ENCODE results near the gene CXADR.
A peak's percentile ranks its signal among the peaks of the same experiment; 100 is the strongest.

Gene CXADR

DNA sequence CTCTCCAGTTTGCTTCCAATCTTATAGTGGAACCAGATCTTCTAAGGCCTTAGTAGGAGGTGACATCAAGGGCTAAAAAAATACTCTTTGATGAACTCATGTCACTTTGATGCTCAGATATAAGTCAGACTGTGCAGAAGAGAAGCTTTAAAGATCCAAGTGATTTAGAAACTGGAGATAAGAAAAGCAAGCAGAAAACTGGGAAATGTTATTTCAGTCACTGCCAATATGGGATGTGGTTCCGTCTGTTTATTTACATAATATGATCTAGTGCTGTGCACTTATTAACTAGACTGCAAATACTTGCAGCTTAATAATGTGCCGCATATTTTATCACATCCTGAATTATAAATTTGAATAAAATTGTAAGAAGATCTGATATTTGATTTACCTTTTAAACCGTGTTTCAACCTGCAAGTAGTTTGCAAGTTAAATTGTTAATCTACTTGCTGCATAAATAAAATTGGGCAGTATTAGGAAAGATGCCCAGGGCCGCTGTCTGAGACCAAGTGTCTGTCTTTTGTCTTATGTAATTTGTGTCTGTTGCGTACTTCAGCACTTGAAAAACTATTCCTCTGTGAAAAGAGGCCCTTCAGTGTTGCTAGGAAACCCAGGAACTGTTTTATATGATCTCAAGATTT lies 29.6 kb downstream of the CXADR start:
- DNase-seq (ENCODE audit: low read depth) = peak; percentile 49

DNA sequence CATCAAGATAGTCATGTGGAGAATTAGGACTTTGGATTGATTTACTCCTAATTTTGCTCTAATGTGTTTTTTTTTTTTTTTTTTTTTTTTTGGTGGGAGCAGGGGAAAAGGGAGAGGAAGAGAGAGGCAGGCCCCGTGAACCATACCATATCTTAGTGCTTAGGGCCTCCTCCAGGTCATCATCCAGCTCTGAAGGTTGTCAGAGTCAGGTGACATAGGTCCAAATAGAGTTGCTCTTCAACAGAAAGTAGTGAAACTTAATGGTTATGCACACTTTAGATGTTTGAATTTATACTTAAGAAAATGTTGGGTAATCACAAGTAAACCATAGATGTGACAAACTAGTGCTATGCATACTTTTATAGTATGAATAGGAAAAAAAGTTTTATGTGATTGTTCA lies 32.2 kb downstream of the CXADR start:
- DNase-seq (ENCODE audit: low read depth) = no peak

DNA sequence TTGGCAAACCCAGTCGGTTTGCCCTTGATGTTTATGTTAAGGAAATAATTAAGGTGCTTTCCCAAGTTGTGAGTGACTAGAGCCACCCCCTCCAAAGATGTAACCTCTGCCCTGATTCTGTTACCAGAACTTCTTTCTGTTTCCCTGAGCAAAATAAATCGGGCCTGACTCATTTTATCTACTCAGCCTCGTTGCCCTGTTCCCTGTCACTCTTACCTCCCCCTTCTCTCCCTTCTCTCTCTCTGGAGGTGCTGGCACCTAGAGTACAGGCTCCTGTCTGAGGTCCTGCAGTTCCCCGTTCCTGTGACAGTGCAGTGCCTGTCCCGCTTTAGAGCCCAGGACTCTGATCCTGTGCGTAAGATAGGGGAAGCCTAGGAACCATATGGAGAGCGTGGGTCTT lies 35.4 kb downstream of the CXADR start:
- peak; percentile 73 for DNase-seq (ENCODE audit: low read depth)

DNA sequence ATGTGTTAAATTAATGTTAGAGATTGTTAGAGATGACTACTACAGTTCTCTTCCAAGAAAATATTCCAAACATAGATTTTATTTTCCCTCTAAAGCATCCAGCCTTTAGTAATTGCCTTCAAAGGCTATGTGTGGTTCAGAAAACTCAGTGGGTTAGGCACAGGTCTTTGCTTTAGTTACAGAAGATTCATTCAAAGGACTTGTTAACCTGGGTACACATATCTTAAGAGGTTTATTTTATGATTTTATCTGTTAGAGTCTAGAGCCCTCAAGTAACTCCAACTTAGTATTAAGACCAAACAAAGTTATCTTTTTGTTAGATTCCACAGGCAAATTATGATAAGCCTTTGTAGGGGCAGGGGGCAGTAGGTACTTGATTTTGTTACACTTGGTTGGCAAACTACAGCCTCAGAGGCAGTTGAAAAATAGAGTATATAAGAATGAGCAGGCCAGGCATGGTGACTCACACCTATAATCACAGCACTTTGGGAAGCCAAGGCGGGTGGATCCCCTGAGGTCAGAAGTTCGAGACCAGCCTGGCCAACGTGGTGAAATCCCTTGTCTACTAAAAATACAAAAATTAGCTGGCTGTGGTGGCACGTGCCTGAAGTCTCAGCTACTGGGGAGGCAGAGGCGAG lies 37.9 kb downstream of the CXADR start:
- peak; percentile 47 for DNase-seq (ENCODE audit: low read depth)

DNA sequence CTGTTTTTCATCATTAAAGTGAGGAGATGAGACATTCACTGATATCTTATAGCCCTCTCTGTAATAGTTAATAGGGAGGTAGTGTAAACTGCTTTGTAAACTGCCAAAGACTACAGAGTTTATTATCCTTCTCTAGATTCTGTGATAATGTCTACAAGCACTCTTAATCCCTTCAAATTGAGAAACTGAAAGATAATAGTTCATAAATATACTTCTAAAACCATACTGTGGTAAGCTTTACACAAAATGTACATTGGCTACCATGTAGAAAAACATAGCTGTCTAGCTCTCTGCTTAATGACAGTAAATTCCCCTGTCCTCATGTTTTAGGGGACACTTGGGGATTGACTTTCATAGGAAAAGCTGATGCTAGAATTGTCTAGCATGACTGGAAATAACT lies 39.6 kb downstream of the CXADR start:
- DNase-seq (ENCODE audit: low read depth) = no peak

DNA sequence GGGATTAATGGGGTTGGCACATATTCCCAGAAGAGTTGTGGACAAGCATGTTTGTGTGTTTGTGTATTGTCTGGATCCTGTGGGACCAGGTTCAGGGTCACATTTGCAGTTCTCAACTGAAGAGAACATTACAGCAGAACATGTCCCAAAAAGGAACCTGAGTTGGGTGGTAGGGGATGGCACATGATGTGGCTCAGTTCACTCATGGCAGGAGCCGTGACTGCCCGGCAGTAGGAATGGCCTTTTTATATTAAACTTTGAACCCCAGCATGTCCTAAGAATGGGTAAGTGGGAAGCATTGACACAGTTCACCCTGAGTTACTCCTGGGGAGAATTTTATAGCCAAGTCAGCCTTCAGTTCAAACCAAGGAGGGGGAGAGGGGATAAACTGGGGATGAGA lies 41.3 kb downstream of the CXADR start:
- no peak for DNase-seq (ENCODE audit: low read depth)

DNA sequence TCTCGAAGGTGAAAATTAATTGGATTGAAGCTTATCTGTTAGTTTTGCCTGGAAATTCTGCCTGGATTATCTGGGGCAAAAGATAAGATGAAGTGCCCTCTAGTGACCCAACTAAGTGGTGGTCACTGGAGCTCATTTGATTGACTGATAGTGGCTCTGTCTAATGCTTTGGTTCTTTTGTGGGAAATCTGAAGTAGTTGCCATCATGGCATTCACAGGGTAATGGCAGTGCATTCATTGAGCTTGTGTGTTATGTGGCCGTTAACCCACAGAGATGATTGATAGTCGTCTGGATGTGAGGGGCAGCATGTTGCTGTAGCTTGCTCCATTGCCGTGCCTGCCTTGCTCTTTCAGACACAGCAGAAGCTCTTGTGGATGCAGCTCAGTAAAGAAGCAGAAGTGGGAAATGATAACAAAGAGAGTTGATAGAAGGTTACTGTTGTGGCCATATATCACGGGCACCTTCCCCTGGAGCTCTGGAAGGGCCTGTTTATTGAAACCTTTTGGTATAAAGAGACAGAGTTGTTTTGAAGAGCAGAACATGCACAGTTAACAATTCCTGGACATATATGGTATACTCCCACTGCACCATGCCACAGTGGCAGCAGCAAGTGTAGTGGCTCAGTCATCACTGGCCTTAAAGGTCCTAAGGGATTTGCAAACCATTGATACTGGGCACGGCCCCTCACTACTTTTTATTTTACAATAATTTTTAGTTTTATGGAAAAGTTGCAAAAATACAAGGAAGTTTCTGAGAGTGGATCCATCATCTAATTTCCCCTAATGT lies 42.0 kb downstream of the CXADR start:
- DNase-seq (ENCODE audit: low read depth) = no peak

DNA sequence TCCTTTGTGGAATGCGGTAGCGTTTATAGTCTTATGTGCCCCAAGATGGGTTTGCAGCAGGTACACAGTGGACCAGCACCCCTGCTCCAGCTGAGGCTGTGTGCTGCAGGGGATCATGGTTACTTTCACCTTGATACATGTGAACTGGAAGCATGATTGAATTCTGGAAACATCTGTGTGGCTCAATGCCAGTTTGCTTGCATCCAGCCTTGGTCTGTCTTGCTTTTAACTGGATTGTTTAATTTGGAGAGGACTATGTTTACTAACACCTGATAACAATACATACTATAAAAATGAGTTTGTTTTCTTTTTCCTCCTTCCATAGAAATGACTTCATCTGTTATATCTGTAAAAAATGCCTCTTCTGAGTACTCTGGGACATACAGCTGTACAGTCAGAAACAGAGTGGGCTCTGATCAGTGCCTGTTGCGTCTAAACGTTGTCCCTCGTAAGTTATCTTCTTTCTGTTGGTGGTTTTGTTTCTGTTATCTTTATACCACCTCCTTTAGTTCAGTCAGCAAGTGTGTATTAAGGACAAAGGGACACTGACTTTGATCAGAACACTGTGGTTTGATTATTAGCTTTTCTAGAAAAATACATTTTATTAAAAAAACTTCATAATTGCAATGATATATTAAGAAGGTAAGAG lies 47.7 kb downstream of the CXADR start:
- no peak for DNase-seq (ENCODE audit: low read depth)

DNA sequence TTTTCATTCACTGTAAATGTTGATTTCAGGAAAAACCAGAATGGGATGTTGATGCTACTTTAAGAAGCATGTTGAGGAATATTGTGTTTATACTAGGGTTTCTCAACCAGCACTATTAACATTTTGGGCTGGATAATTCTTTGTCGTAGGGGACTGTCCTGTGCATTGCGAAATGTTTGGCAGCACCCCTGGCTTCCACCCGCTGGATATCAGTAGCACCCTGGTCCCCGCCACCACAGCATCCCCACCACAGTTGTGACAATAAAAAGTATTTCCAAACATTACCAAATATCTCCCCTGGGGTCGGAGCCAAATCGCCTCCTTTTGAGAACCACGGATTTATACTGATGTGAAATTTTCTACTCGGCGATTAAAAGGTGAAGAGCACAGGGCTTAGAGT lies 57.9 kb downstream of the CXADR start:
- DNase-seq (ENCODE audit: low read depth) = no peak

DNA sequence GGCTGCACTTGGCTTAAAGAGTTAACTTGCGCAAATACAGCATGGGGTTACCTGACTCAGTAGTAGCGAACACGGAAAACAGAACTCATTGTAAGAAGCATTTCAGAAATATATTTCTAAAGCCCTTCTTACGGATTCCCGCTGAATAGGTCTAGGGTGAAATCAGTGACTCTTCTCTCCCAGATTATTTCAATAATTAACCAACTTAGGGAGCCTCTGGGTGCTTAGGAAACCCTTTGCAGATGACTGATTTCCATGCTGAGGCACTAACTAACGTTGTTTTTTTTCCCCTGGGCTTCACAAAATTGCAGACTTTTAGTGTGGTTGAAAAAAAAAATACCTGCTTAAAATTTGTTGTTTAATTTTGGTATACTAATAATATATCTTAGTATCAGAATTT lies 59.6 kb downstream of the CXADR start:
- DNase-seq (ENCODE audit: low read depth) = no peak

DNA sequence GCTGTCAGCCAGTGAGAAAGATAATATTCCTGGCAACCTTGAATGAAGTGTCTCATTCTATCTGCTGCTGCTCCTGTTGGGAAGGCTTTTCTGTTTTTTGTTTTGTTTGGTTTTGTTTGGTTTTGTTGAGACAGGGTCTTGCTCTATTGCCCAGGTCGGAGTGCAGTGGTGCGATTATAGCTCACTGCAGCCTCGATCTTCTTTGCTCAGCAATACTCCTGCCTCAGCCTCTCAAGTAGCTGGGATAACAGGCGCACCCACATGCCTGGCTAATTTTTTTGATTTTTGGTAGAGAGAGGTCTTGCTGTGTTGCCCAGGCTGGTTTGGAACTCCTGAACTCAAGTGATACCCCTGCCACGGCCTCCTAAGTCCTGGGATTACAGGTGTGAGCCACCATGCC lies 62.2 kb downstream of the CXADR start:
- DNase-seq (ENCODE audit: low read depth) = no peak

DNA sequence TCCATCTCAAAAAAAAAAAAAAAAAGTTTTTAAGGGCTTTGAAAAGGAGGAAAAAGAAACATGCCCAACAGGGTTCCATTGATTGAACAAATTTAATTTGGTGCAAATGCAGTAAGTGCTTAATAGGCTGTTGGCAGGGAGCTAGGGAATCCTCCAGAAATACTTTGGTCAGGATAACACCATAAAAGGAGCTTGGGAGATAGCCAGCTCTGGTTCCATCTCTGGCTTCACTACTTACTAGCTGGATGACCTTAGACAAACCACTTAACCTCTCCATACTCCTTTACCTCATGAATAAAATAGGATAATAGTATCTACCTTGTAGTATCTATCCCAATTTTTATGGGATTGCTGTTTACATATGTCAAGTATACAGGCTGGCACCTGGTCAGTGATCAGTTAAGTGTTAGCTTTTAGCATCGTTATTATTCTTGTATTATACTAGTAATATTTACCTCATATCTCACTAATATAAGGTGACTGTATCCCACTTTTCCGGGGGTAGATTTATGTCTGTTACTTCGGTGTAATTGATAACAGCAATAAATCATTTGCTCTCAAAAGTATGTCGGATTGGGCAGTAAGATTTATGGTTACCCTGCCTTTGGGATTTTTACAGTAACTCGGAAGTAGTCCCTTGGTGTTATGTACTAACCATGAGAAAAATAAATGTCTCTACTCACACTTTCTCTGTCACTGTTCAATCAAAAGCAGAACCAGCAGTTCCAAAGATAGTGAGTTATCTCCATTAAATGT lies 63.4 kb downstream of the CXADR start:
- DNase-seq (ENCODE audit: low read depth) = no peak

DNA sequence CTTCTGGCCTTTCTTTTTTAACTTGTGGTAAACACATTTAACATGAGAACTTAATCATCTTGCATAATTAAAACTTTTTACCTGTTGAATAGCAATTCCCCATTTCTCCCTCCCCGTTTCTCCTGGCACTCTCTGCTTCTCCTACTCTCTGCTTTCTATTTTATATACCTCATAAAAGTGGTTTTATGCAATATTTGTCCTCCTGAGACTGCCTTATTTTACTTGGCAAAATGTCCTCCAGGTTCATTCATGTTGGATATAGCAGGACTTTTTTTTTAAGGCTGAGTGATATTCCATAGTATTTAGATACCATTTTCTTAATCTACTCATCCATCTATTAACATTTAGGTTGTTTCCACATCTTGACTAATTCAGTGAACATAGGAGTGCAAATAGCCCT lies 64.9 kb downstream of the CXADR start:
- DNase-seq (ENCODE audit: low read depth) = no peak

DNA sequence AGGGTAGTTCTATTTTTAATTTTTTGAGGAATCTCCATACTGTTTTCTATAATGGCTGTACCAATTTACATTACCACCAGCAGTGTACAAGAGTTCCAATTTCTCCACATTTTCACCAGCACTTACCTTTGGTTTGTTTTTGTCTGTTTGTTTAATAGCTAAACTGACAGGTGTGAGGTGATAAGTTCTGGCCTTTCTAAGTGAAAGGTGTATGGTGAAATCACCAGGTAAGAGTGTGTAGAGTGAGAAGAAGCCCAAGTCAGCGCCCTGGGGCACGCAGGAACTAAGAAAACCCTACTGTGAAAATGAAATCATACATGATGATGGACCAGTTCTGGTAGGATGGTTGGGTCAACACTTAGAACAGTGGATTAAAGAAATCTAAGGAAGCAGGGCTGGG lies 65.3 kb downstream of the CXADR start:
- DNase-seq (ENCODE audit: low read depth) = no peak

DNA sequence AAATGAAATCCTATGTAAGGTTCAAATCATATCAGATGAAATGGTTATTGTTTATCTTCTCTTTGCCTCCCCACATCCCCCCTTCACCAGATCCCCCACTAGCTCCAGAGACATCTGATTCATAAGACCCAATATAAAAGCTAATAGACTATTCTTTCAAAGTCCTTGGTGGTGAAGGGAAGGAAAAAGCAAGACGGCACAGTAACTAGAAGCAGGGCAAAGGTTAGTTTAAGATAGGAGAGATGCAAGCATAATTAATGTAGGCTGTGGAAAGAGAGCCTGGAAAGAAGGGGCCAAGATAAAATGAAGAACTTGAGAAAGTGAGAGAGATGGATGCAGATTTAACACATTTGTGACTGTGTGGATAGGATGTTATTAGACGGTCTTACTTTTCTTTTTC lies 66.0 kb downstream of the CXADR start:
- DNase-seq (ENCODE audit: low read depth) = no peak

DNA sequence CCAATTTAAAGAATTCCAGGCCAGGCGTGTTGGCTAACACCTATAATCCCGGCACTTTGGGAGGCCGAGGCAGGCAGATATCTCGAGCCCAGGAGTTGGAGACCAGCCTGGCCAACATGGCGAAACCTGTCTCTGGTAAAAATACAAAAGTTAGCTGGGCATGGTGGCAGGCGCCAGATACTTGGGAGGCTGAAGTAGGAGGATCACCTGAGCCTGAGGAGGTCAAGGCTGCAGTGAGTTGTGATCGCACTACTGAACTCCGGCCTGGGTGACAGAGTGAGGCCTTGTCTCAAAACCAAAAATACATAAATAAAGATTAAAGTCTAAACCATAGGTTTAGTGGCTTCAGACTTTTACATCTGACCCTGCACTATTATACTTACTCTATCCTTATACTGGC lies 67.5 kb downstream of the CXADR start:
- no peak for DNase-seq (ENCODE audit: low read depth)

DNA sequence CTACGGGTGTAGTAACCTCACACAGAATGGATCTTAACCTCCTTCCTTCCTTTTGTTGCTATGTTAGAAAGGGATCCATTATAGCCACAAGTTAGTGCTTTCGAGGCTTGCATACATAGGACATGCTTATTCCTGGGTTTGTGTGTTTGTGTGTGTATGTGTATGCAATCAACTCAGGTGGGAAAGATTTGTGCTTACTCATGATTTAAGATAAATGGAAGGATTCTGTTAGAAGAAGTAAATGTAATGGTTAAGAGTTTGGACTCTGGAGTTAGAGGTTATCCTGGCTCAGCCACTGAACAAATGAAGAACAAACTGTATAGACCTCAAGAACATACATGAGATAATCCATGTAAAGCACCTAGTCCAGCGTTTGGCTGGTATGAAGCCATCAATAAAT lies 71.1 kb downstream of the CXADR start:
- no peak for DNase-seq (ENCODE audit: low read depth)

DNA sequence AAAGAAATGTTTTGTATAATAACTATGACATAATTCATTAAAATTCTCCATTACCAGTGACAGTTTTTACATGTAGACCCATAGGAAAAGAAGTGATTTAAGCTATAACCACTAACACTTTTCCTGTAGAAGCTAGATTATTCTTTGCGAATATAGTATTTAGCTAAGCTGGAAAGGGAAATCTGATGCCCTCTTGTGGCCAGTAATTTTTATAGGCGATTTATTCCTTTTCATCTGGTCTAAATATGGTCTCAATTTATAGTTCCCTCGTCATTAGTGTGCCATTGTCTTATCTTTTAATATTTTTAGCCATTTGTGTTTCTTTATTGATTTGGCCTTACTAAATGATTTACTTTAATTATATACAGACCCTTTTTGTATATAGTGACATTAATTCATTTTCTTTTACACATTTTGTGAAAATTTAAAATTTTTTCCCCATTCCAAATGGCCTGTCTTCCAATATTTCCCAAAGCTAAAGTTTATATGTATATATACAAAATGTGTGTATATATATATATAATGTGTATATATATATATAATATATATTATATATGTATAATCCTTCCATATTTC lies 73.1 kb downstream of the CXADR start:
- peak; percentile 47 for DNase-seq (ENCODE audit: low read depth)

DNA sequence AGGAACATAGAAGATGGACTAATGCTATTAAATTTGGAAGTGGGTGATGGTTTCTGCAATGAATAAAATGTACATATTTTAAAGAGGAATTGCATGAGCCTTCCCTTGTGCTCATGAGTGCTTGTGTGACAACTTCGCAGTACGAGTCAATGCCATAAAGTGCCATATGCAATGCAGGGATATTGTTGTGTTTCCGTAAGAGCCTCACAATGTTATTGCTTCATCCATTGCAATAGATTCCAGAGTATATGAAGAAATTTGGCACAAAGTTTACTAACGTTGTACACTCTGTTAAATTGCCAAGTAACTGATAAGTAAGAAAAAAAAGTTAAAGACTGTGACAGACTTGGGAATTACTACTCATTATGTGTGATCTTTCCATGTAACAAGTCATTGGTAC lies 77.6 kb downstream of the CXADR start:
- peak; percentile 49 for DNase-seq (ENCODE audit: low read depth)

DNA sequence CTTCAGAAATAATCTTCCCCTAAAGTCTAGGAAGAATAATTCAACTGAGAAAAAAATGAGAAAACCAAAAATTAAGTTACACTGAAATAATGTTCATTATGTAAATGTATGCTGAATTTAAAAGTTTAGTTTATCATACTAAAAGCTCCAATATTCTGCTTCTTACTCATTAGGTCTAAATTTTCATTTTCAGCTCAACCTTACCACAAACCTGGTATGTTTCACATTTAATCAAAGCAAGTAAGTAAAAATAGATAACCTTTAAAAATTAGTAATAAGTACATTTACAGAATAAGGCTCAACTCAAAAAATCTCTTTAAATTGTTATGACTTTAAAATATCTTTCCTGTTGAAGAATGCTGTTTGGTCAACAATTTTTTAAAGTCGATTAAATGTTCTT lies 84.8 kb downstream of the CXADR start:
- no peak for DNase-seq (ENCODE audit: low read depth)

DNA sequence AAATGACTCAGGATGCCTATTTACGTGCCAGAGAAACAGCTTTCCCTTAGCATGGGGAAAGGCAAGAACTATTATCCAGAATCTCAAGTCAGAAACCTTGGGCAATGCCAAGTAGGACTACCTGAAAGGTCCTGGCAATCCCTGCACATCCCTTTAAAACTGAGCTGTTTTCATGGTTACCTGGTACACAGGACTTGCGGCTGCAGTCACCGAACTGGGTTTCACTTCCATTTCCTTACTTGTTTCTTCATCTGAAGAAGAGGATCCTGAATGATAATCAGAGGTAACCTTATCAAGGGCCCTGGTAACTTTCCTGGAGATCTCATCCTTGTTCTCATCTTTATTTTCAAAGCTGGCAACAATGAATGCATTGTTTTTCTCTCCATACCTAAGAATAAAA lies 85.6 kb downstream of the CXADR start:
- DNase-seq (ENCODE audit: low read depth) = no peak

DNA sequence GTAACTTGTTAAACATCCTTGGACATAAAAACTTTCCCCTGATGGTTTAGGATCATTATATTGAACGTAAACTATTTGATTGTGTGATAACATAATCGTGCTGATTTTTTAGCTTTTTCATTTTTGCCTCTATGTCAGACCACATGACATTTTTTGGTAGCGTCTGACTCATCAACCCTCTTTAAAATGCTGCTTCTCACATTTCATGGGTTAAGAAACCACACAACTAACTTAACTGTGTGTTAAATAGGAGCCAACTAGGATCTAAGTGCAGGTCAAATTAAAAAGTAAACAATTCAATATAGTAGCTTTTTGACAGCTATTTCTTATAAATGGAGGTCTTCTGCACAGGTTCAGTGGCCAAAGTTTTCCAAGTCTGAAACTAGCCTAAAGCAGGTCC lies 90.0 kb downstream of the CXADR start:
- DNase-seq (ENCODE audit: low read depth) = peak; percentile 78
